HFFc6 (cell line): ENCODE results near the gene LMF1. TPM values are rescaled to one million over a fixed set of nuclear protein-coding genes. Genes with fewer than 3 reads are reported as not detected.

Experiments
- DNase-seq: peaks from one replicate; pipeline ENCODE4 v3.0.0-alpha.2; 2018
- H3K27ac Mint-ChIP-seq: 2 replicates; pipeline ENCODE4 v1.8.0; 2020; ENCODE audit warnings: mild to moderate bottlenecking, mixed read lengths
- H3K27me3 Mint-ChIP-seq: 2 replicates; pipeline ENCODE4 v1.8.0; 2021; ENCODE audit warnings: mild to moderate bottlenecking, moderate library complexity, mixed read lengths; ENCODE audit not compliant: insufficient read depth
- H3K36me3 Mint-ChIP-seq: 2 replicates; pipeline ENCODE4 v1.8.0; 2021; ENCODE audit warnings: low read depth, mixed read lengths
- H3K4me1 Mint-ChIP-seq: 2 replicates; pipeline ENCODE4 v1.8.0; 2020; ENCODE audit warnings: low read depth, mixed read lengths
- H3K4me3 Mint-ChIP-seq: 2 replicates; pipeline ENCODE4 v1.8.0; 2020; ENCODE audit warnings: mild to moderate bottlenecking, moderate library complexity, mixed read lengths
- H3K9me3 Mint-ChIP-seq: 2 replicates; pipeline ENCODE4 v1.8.0; 2020; ENCODE audit warnings: mild to moderate bottlenecking, mixed read lengths
- total RNA-seq, 6 experiments: library from RNA; stranded (reverse); fragmentation: NEBNext Ultra II Directional; extraction: Animal tissue kit (Norgen Biotek cat#: 25700); gene quantifications; 2 replicates in 1 of 6; 3 replicates in 5 of 6; pipeline ENCODE4 v1.2.3, GENCODE V29; 2021
- TF ChIP-seq, protein P1 (sequence below): fragments of 200-600 bp; sonication (generic); IDR thresholded peaks from 2 replicates; pipeline ENCODE4 v1.5.0; 2021; ENCODE audit warnings: antibody characterized with exemption, mild to moderate bottlenecking

The LMF1 gene
- total RNA-seq, 6 experiments from 2014 or later, result 10.9 to 19.3 (median 14.2) TPM

DNA sequence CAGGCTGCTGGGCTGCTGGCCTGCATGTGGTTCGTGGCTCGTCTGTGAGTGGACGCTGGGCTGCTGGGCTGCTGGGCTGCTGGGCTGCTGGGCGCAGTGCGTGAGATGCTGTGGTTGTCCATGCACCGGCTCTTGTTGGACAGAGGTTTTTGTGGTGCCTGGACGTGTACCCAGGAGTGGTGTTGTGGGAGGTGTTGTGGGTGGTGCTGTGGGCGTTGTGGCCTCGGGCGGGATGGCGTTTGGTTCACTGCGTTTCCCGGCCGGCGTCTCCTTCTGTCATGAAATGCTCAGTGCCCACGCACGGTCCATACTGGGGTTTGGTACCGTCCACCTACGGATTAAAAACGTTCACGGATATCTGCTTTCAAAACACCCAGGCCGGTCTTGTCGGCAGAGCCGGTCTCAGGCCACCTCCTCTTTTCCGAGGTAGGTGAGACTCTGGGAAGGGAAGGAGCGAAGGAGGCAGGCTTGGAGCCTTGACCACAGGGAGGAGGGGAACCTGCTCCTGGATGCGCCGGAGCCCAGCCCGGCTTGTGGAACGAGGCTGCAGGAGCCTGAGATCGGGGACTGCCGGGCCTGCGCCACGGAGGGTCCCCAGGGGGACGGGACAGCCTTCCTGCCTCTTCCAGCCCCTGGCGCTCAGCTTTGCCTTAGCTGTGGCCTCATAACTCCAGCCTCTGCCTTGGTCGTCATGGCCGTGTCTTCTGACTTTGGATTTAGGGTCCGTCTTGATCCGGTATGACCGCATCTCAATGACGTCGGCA is 140.5 kb downstream of the LMF1 start:
- TF ChIP-seq, protein P1, sequence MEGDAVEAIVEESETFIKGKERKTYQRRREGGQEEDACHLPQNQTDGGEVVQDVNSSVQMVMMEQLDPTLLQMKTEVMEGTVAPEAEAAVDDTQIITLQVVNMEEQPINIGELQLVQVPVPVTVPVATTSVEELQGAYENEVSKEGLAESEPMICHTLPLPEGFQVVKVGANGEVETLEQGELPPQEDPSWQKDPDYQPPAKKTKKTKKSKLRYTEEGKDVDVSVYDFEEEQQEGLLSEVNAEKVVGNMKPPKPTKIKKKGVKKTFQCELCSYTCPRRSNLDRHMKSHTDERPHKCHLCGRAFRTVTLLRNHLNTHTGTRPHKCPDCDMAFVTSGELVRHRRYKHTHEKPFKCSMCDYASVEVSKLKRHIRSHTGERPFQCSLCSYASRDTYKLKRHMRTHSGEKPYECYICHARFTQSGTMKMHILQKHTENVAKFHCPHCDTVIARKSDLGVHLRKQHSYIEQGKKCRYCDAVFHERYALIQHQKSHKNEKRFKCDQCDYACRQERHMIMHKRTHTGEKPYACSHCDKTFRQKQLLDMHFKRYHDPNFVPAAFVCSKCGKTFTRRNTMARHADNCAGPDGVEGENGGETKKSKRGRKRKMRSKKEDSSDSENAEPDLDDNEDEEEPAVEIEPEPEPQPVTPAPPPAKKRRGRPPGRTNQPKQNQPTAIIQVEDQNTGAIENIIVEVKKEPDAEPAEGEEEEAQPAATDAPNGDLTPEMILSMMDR, result no peak
- Mint-ChIP-seq H3K27ac (no peak overlapping the region), H3K36me3 (no peaks in the 10 kb centered on the region), H3K4me3 (no peak overlapping the region), H3K27me3 (peaks cover 28% of the 10 kb centered on the region), H3K4me1 (peaks cover 7% of the 10 kb centered on the region), H3K9me3 (peaks cover 12% of the 10 kb centered on the region; the same call in 1 of the 2 replicates)
- DNase-seq, result no peak

DNA sequence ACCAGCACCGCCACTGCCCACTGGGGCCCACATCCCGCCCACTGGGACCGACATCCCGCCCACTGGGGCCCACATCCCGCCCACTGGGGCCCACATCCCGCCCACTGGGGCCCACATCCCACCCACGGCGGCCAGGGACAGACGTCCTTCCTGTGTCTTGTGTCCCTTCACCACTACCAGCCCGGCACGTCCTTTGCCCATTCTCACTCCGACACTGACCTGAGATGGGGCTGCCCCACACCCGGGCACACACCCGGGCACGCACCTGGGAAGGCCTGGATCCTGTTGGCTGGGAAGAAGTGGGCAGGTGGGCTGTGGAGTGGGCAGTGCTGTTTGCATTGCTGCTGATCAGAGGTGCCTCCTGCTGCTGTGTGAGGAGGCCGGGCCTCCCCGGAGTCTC is 141.9 kb downstream of the LMF1 start:
- DNase-seq, result no peak
- H3K27ac Mint-ChIP-seq, result no peak overlapping the region
- H3K9me3 Mint-ChIP-seq, result peaks cover 7% of the 10 kb centered on the region; the same call in 1 of the 2 replicates
- TF ChIP-seq, protein P1, result no peak
- H3K27me3 Mint-ChIP-seq, result peaks cover 28% of the 10 kb centered on the region
- no peak overlapping the region for H3K4me3 Mint-ChIP-seq
- H3K36me3 Mint-ChIP-seq, result 0 out of 2 replicates have a peak, but pooled peaks cover 3% of the 10 kb centered on the region
- peaks cover 7% of the 10 kb centered on the region for H3K4me1 Mint-ChIP-seq

DNA sequence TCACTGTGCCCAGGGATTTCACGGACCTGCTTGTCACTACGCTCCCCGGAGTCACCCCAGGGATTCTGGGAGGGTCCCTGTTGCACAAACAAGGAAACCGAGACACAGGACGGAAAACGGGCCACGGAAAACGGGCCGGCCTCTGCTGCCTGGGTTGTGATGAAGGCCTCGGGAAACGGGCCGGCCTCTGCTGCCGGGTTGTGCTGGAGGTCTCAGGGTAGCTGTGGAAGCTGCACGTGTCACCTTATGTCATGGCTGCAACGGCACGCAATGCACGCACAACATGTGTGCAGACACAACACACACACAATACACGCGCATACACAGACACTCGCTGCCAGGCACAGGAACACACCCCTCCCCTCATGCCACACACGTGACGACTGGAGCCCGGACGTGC is 143.3 kb downstream of the LMF1 start:
- Mint-ChIP-seq H3K36me3 (0 out of 2 replicates have a peak, but pooled peaks cover 4% of the 10 kb centered on the region), H3K9me3 (peaks cover 10% of the 10 kb centered on the region; the same call in 1 of the 2 replicates), H3K27me3 (peaks cover 25% of the 10 kb centered on the region), H3K27ac (no peak overlapping the region), H3K4me1 (peaks cover 7% of the 10 kb centered on the region), H3K4me3 (no peak overlapping the region)
- DNase-seq, result no peak
- TF ChIP-seq, protein P1, result no peak

DNA sequence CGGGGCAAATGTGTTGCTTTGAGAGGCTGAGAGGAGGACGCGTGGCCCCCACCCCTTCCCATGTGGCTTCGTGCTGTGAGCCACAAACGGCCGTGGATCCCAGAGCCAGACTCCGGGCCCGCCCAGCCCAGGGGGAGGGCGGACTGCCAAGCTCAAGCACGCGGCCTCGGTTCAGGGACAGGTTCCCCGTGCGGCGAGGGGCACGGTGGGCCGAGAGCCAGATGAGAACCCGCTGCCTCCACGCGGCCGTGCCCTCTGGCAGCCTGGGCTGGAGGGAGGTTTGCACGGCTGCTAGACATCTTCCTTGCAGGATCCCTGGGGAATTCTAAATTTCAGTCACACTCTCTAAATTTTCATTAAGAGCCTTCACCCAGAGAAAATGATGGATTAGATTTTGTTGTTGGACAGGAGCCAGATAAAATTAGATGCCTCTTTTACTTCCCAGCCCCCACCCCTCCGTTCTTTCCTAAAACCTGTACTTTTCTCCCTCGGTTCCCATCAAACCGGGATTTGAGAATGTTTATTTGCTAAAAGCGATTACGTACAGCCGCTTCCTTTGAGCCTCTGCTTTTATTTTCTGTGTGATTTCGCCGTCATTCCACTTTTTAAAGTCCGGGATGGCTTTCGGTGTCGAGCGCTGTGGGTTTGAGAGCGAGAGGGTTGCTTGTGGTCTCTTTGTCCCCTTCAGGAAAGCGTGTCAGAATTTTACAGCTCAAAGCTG is 145.3 kb downstream of the LMF1 start:
- H3K27me3 Mint-ChIP-seq, result peaks cover 26% of the 10 kb centered on the region
- TF ChIP-seq, protein P1, result no peak
- peak overlapping the region; percentile 62 for H3K4me3 Mint-ChIP-seq
- no peak for DNase-seq
- H3K36me3 Mint-ChIP-seq, result 0 out of 2 replicates have a peak, but pooled peaks cover 4% of the 10 kb centered on the region
- H3K4me1 Mint-ChIP-seq, result peaks cover 7% of the 10 kb centered on the region
- no peak overlapping the region for H3K27ac Mint-ChIP-seq
- H3K9me3 Mint-ChIP-seq, result peaks cover 10% of the 10 kb centered on the region; the same call in 1 of the 2 replicates

DNA sequence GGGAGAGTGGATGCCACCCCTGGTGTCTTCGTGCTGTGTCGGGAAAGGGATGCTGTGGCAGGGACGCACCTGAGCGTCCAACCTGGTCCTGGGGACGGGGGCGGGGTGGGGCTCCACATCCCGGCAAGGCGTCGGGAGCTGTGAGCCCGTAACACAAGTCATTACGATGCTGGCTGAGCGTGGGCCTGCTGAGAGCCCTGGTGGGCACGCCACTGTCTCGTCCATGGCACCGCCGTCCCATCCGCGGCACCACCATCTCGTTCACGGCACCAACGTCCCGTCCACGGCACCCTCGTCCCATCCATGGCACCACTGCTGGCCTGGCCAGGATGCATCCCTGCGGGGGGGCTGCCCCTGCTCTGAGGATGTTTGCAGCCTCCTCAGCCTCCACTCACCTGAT is 146.2 kb downstream of the LMF1 start:
- DNase-seq, result no peak
- no peak overlapping the region for H3K27ac Mint-ChIP-seq
- H3K4me1 Mint-ChIP-seq, result peaks cover 7% of the 10 kb centered on the region
- no peak overlapping the region for H3K4me3 Mint-ChIP-seq
- peaks cover 10% of the 10 kb centered on the region; the same call in 1 of the 2 replicates for H3K9me3 Mint-ChIP-seq
- H3K36me3 Mint-ChIP-seq, result 0 out of 2 replicates have a peak, but pooled peaks cover 4% of the 10 kb centered on the region
- TF ChIP-seq, protein P1, result no peak
- H3K27me3 Mint-ChIP-seq, result peaks cover 22% of the 10 kb centered on the region
